Activated CD4-positive, CD25-positive, alpha-beta regulatory T cell treated with anti-CD3 and anti-CD28 coated beads, Interleukin-2, amount 50 U/mL, for 16 hours (primary cell): ENCODE results near the gene RPL4.
"Not testable (repeated sequence)": the region's sequence is repeated elsewhere in the genome, so short reads cannot be mapped to it uniquely, and the experiment has no call there.

ENCODE experiments used
- DNase-seq: peaks from one replicate; pipeline ENCODE4 v3.0.0-alpha.2; 2020; ENCODE audit warnings: low read depth, low spot score

The RPL4 gene

DNA sequence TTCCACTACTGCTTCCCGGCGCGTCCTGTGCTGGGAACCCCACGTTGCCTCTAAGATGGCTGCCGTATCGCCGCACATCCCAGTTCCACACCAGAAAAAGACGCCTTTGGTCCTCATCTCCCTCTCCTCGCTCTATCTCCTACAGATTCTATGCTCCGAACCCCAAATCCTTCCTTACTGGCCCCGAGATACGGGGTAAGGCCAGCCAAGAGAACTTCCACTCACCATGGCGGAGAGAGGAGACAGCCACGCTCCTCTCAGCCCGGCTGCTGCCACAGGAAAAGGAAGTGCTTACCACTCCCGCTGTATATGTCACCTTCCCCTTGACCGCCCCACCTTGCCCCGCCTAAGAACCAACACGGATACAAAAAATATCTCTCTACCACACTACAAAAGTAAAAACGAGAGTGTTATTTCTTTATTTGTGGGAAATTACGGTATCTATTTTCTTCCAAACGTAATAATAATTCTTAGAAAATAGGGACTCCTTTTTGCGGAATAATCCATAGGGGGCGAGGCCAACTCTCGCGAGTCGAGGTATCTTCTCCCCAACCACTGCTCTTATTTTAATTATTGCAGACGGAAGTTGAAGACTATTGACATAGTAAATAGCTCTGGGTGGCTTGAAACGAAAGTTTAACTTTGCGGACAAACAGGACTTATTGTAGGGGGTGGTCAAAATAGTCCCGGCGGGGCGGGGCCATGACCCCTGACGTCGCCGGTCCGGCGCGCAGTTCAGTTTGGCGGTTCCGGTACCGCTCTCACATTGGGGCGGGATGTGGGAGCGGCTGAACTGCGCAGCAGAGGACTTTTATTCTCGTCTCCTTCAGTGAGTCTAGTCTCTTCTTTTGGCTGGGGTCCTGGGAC, at the start of gene RPL4, which contains the start of gene ZWILCH:
Gene RPL4, minus strand, starts transcription at position 293 of the 867 bp plus-strand sequence. Its CDS starts 65 bp downstream, at position 228.
Gene ZWILCH, plus strand, starts transcription at position 764 of the 867 bp plus-strand sequence. Its CDS starts 13 bp downstream, at position 777.
- DNase-seq: peak; percentile 72

- DNase-seq: no peak
These were observed 40.6 kb upstream of the RPL4 start for GRCh38 chr15:66545255-66545654.

- DNase-seq: no peak
These were observed 38.2 kb upstream of the RPL4 start for GRCh38 chr15:66542896-66543295.

DNA sequence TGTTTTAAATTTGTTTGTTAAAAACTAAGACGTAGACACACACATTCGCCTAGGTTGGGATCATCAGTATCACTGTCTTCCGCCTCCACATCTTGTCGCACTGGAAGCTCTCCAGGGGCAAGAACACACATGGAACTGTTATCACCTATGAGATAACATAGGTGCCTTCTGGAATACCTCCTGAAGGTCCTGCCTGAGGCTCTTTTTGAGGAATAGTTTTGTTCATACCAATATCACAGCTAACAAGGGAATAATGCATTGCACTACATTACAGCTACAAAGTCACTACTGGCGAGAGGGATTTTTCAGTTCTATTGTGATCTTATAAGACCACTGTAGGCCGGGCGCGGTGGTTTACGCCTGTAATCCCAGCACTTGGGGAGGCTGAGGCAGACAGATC, 30.4 kb upstream of the RPL4 start:
- DNase-seq: no peak

DNA sequence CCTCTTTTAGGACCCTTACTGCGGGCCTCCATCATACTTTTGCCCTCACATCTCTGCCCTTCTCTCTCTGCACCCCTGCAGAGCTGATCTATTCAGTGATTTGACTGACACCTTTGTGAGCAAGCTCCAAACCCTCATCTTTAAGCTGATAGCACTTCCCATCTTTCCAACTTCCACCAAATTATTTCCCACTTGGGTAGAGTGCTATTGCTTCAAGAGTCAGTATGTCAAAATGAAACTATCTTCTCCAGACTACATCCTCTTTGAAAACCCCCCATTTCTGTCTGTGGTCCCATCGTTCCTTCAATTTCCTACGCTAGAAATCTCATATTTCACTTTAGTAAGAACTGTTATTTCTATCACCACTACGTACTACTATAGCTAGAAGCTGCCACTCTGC, 20.2 kb upstream of the RPL4 start:
- no peak for DNase-seq

DNA sequence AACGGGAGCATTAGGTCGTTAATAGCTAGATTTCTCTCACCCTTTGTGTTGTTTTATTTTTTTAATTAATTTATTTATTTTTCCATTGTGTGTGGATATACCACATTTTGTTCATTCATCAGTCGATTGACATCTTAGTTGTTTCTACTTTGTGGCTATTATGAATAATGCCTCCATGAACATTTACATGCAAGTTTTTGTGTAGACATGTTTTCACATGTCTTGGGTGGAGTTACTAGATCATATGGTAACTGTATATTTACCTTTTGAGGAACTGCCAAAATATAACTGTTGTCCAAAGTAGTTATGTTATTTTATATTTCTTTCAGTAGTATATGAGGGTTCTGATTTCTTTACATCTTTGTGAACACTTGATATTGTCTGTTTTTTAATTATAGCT, 19.3 kb upstream of the RPL4 start:
- no peak for DNase-seq

- DNase-seq: no peak
These were observed 11.3 kb upstream of the RPL4 start for GRCh38 chr15:66515901-66516322.

DNA sequence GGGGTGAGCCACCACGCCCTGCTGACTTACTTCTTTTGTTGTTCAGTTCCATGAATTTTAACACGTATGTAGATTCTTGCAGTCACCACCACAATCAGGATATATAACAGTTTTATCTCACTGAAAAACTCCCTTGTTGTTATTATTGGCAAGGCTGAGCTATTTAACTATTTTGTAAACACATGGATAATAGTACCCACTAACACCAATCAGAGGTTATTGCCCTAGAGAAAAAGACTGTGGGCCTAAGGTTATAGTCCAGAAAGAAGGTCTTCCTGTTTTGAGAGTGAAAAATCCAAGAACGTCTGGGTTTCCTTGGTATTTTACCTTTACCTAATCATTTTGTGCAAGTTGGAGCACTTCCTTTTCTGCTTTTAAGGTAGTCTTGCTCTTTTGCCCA, 9.9 kb upstream of the RPL4 start:
- no peak for DNase-seq

DNA sequence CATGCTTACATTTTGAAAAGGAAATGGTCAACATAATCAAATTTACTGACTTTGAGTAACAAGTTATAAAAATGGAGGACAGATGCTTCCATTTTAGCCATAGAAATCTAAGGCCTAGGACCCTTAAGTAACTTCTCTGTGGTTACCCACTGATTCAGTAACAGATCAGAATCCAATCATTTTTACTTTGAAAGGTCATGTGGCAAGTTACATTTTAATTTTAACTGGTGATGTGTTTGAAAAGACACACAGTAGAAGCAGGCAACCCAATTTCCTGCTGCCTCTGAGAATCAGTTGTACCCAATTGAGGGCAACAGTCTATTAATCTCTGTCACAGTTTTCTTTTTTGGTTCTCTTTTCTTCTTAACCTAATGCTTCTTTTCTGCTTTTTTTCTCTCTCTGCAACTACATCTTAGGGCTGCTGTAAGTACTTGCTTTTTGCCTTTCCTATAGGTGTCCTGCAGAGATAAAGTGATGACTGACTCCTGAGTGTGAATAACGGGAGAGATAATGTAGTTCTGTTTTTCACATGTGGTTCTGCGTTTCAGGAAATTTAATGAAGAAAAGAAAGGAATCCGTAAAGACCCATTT, 3.7 kb upstream of the RPL4 start:
- no peak for DNase-seq

DNA sequence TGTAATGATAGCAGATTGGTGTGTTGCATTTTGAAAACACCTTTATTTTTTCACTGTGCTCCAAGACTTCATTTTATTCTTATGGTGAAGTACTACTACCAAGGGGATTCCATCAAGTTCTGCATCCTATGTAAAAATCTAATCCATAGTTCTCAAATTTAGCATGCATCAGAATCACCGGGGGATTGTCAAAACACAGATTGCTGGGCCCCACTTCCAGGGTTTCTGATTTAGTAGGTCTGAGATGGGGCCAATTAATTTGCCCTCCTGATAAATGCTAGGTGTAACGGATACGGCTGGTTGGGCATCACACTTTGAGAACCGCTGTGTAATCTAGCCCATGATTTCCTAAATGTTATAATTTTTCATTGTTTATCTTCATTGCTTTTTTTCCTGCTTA, 1.2 kb upstream of the RPL4 start:
- no peak for DNase-seq

- no peak for DNase-seq
These were observed 766 bp upstream of the RPL4 start for GRCh38 chr15:66505430-66505811.

- no peak for DNase-seq
These were observed 684 bp downstream of the RPL4 start for GRCh38 chr15:66503780-66504562.

DNA sequence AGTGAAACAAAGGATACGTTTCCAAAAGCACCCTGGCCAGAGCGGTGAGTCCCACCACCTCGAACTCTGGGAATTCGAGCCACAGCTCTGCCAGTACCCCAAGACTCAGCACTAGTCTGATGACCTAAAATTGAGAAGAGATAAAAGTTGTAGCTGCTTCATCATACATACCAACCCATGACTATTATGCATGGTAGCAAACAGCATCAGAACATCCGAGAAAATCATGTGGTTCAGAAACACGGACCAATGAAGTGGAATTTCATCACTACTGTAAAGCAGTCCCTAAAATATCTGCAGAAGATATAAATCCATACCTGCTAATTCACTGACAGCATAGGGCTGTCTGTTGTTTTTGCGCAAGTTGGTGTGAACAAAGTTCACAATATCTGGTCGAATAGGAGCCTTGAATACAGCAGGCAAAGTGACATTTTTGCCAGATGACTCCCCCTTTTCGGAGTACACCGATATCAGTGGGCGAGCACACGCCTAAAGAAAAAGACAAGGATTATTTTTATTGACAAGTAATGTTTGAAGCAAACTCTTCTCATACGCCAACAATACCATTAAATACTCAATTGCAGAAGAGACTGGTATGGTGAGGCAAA, 1.5 kb downstream of the RPL4 start:
- DNase-seq: not testable (repeated sequence)

- DNase-seq: no peak
These were observed 2.2 kb downstream of the RPL4 start for GRCh38 chr15:66502491-66502890.

DNA sequence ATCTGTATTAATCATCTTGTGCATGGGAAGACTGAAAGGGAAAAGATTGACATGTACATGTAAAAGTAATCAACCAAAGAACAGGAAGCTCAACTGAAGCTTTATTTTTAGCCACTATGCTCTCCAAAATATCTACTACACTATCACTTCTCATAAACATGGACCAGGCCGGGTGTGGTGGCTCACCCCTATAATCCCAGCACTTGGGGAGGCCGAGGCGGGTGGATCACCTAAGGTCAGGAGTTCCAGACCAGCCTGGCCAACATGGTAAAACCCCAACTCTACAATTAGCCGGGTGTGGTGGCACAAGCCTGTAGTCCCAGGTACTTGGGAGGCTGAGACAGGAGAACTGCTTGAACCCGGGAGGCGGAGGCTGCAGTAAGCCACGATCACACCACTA, 4.3 kb downstream of the RPL4 start:
- not testable (repeated sequence) for DNase-seq

DNA sequence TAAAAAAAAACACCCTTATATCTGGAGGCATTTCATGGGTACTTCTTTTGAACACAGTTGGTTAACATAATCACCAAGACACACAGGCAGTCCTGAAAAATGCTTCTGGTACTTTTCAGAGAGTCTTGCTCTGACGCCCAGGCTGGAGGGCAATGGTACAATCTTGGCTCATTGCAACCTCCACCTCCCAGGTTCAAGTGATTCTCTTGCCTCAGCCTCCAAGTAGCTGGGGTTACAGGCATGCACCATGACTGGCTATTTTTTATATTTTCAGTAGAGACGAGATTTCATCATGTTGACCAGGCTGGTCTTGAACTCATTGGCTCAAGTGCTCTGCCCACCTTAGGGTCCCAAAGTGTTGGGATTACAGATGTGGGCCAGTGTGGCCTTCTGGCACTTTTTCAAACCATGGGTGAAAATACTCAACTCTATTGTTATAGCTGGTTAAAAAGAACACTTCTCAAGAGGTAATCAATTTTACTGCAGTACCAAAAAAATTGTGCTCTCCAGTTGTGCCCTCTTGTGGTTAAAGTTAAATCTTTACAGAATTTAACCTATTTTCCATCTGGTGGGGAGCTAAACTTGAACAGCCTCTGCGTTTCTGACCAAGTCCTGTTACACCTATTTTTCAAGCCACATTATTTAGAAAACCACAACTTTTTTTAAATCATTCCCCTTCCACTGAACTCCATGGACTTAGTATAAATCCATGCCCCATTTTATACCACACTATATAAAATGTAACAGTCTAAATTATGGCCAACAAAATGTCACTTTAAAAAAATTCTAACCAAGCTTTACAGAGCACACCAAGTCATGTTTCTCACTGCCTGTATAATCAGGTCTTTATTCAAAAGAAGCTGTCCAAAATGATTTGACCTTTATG, 5.9 kb downstream of the RPL4 start:
- DNase-seq: no peak

- peak; percentile 95 for DNase-seq
These were observed 6.9 kb downstream of the RPL4 start, which contains the start of gene SNAPC5 for GRCh38 chr15:66497502-66498455. SNAPC5 (minus strand) TSS chr15:66497762; CDS start chr15:66497731, 31 bp downstream.

GRCh38 chr15:66496951-66497501, 7.6 kb downstream of the RPL4 start:
- DNase-seq: no peak

- DNase-seq: no peak
These were observed 10.4 kb downstream of the RPL4 start for GRCh38 chr15:66494262-66494661.
